ENCODE results near the gene KIAA1549. TPM values are rescaled to one million over a fixed set of nuclear protein-coding genes. Genes with fewer than 3 reads are reported as not detected.
A peak's percentile ranks its signal among the peaks of the same experiment; 100 is the strongest.
"Not testable (repeated sequence)": the region's sequence is repeated elsewhere in the genome, so short reads cannot be mapped to it uniquely, and the experiment has no call there.

The KIAA1549 gene
- total and polyA plus RNA-seq, 2 donors = 0.48 to 1.9 TPM

- 99% methylated on average over 18 of the region's 18 CpGs for WGBS
- H3K27me3 ChIP-seq (ENCODE audit: control insufficient read depth in 2 of 2, insufficient read depth in 1 of 2, low read length in 1 of 2) = peaks cover 0 to 2% of the 10 kb centered on the region in 2 donors
- H3K36me3 ChIP-seq (ENCODE audit: control insufficient read depth in 2 of 2, insufficient read depth in 2 of 2, low read length in 1 of 2) = no peaks in the 10 kb centered on the region
- DNase-seq (ENCODE audit: low read depth in 6 of 9, low spot score in 9 of 9) = no peak
- H3K4me3 ChIP-seq (ENCODE audit: low read length in 2 of 2) = no peak overlapping the region
- peaks cover 0 to 4% of the 10 kb centered on the region in 2 donors for H3K4me1 ChIP-seq (ENCODE audit: control insufficient read depth in 2 of 2, insufficient read depth in 2 of 2, low read length in 2 of 2)
- H3K9me3 ChIP-seq (ENCODE audit: control insufficient read depth in 2 of 2, insufficient read depth in 1 of 2, low read length in 1 of 2) = no peaks in the 10 kb centered on the region
- H3K27ac ChIP-seq (ENCODE audit: low read depth in 1 of 2, low read length in 1 of 2) = no peak overlapping the region
These were observed 178.5 kb downstream of the KIAA1549 start for GRCh38 chr7:138802706-138803105.

- H3K4me1 ChIP-seq (ENCODE audit: control insufficient read depth in 2 of 2, insufficient read depth in 2 of 2, low read length in 2 of 2) = peaks cover 0 to 4% of the 10 kb centered on the region in 2 donors
- H3K36me3 ChIP-seq (ENCODE audit: control insufficient read depth in 2 of 2, insufficient read depth in 2 of 2, low read length in 1 of 2) = no peaks in the 10 kb centered on the region
- H3K4me3 ChIP-seq (ENCODE audit: low read length in 2 of 2) = no peak overlapping the region
- H3K27ac ChIP-seq (ENCODE audit: low read depth in 1 of 2, low read length in 1 of 2) = no peak overlapping the region
- 97% methylated on average over 3 of the region's 3 CpGs for WGBS
- H3K9me3 ChIP-seq (ENCODE audit: control insufficient read depth in 2 of 2, insufficient read depth in 1 of 2, low read length in 1 of 2) = no peaks in the 10 kb centered on the region
- H3K27me3 ChIP-seq (ENCODE audit: control insufficient read depth in 2 of 2, insufficient read depth in 1 of 2, low read length in 1 of 2) = peaks cover 0 to 2% of the 10 kb centered on the region in 2 donors
- no peak for DNase-seq (ENCODE audit: low read depth in 6 of 9, low spot score in 9 of 9)
These were observed 179.9 kb downstream of the KIAA1549 start for GRCh38 chr7:138801256-138801655.

GRCh38 chr7:138799336-138800000 is 181.7 kb downstream of the KIAA1549 start:
- Histone ChIP-seq H3K4me1 (ENCODE audit: control insufficient read depth in 2 of 2, insufficient read depth in 2 of 2, low read length in 2 of 2) (peaks cover 0 to 4% of the 10 kb centered on the region in 2 donors), H3K36me3 (ENCODE audit: control insufficient read depth in 2 of 2, insufficient read depth in 2 of 2, low read length in 1 of 2) (no peaks in the 10 kb centered on the region), H3K4me3 (ENCODE audit: low read length in 2 of 2) (no peak overlapping the region), H3K27me3 (ENCODE audit: control insufficient read depth in 2 of 2, insufficient read depth in 1 of 2, low read length in 1 of 2) (peaks cover 0 to 2% of the 10 kb centered on the region in 2 donors), H3K9me3 (ENCODE audit: control insufficient read depth in 2 of 2, insufficient read depth in 1 of 2, low read length in 1 of 2) (no peaks in the 10 kb centered on the region), H3K27ac (ENCODE audit: low read depth in 1 of 2, low read length in 1 of 2) (no peak overlapping the region)
- no peak for DNase-seq (ENCODE audit: low read depth in 6 of 9, low spot score in 9 of 9)
- 95% methylated on average over 7 of the region's 7 CpGs for WGBS

- 96% methylated on average over 5 of the region's 5 CpGs for WGBS
These were observed 182.4 kb downstream of the KIAA1549 start for GRCh38 chr7:138798836-138799235.

GRCh38 chr7:138797715-138798320 is 183.4 kb downstream of the KIAA1549 start, which contains the start of the genes ATP6V0A4 and TMEM213:
ATP6V0A4 (minus strand) TSS chr7:138798196; CDS start chr7:138771247, 26,949 bp downstream.
TMEM213 (plus strand) TSS chr7:138797994; CDS start chr7:138798105, 111 bp downstream.
- WGBS = 57% methylated on average over 14 of the region's 14 CpGs
- H3K4me3 ChIP-seq (ENCODE audit: low read length in 2 of 2) = no peak within 1 kb of the TSS
- H3K4me1 ChIP-seq (ENCODE audit: control insufficient read depth in 2 of 2, insufficient read depth in 2 of 2, low read length in 2 of 2) = peaks cover 0 to 4% of the 10 kb centered on the region in 2 donors
- H3K9me3 ChIP-seq (ENCODE audit: control insufficient read depth in 2 of 2, insufficient read depth in 1 of 2, low read length in 1 of 2) = no peaks in the 10 kb centered on the region
- H3K36me3 ChIP-seq (ENCODE audit: control insufficient read depth in 2 of 2, insufficient read depth in 2 of 2, low read length in 1 of 2) = no peaks in the 10 kb centered on the region
- peaks cover 0 to 2% of the 10 kb centered on the region in 2 donors for H3K27me3 ChIP-seq (ENCODE audit: control insufficient read depth in 2 of 2, insufficient read depth in 1 of 2, low read length in 1 of 2)
- peak in 3 of 9 donors; percentile 5 to 28 (median 8) for DNase-seq (ENCODE audit: low read depth in 6 of 9, low spot score in 9 of 9)
- H3K27ac ChIP-seq (ENCODE audit: low read depth in 1 of 2, low read length in 1 of 2) = no peak within 1 kb of the TSS

More at GRCh38 chr7:138798836-138799235, 182.4 kb downstream of the KIAA1549 start:
- Histone ChIP-seq H3K4me1 (ENCODE audit: control insufficient read depth in 2 of 2, insufficient read depth in 2 of 2, low read length in 2 of 2) (peaks cover 0 to 4% of the 10 kb centered on the region in 2 donors), H3K27me3 (ENCODE audit: control insufficient read depth in 2 of 2, insufficient read depth in 1 of 2, low read length in 1 of 2) (peaks cover 0 to 2% of the 10 kb centered on the region in 2 donors), H3K36me3 (ENCODE audit: control insufficient read depth in 2 of 2, insufficient read depth in 2 of 2, low read length in 1 of 2) (no peaks in the 10 kb centered on the region), H3K27ac (ENCODE audit: low read depth in 1 of 2, low read length in 1 of 2) (no peak overlapping the region), H3K9me3 (ENCODE audit: control insufficient read depth in 2 of 2, insufficient read depth in 1 of 2, low read length in 1 of 2) (no peaks in the 10 kb centered on the region), H3K4me3 (ENCODE audit: low read length in 2 of 2) (no peak overlapping the region)
- DNase-seq (ENCODE audit: low read depth in 6 of 9, low spot score in 9 of 9) = no peak

- not testable (repeated sequence) for DNase-seq (ENCODE audit: low read depth in 6 of 9, low spot score in 9 of 9); H3K27me3 ChIP-seq (ENCODE audit: control insufficient read depth in 2 of 2, insufficient read depth in 1 of 2, low read length in 1 of 2); H3K9me3 ChIP-seq (ENCODE audit: control insufficient read depth in 2 of 2, insufficient read depth in 1 of 2, low read length in 1 of 2); H3K27ac ChIP-seq (ENCODE audit: low read depth in 1 of 2, low read length in 1 of 2); H3K36me3 ChIP-seq (ENCODE audit: control insufficient read depth in 2 of 2, insufficient read depth in 2 of 2, low read length in 1 of 2); H3K4me1 ChIP-seq (ENCODE audit: control insufficient read depth in 2 of 2, insufficient read depth in 2 of 2, low read length in 2 of 2); H3K4me3 ChIP-seq (ENCODE audit: low read length in 2 of 2)
- whole genome bisulfite sequencing = 85% methylated on average over 4 of the region's 4 CpGs
These were observed 184.1 kb downstream of the KIAA1549 start for GRCh38 chr7:138797046-138797445.

GRCh38 chr7:138796038-138796615 is 185.1 kb downstream of the KIAA1549 start:
- Histone ChIP-seq H3K4me3 (ENCODE audit: low read length in 2 of 2) (no peak overlapping the region), H3K27ac (ENCODE audit: low read depth in 1 of 2, low read length in 1 of 2) (no peak overlapping the region), H3K27me3 (ENCODE audit: control insufficient read depth in 2 of 2, insufficient read depth in 1 of 2, low read length in 1 of 2) (peaks cover 0 to 2% of the 10 kb centered on the region in 2 donors), H3K36me3 (ENCODE audit: control insufficient read depth in 2 of 2, insufficient read depth in 2 of 2, low read length in 1 of 2) (no peaks in the 10 kb centered on the region), H3K9me3 (ENCODE audit: control insufficient read depth in 2 of 2, insufficient read depth in 1 of 2, low read length in 1 of 2) (no peaks in the 10 kb centered on the region), H3K4me1 (ENCODE audit: control insufficient read depth in 2 of 2, insufficient read depth in 2 of 2, low read length in 2 of 2) (peaks cover 0 to 4% of the 10 kb centered on the region in 2 donors)
- no peak for DNase-seq (ENCODE audit: low read depth in 6 of 9, low spot score in 9 of 9)
- 89% methylated on average over 9 of the region's 9 CpGs for WGBS

GRCh38 chr7:138785587-138786437 is 195.4 kb downstream of the KIAA1549 start:
- H3K4me1 ChIP-seq (ENCODE audit: control insufficient read depth in 2 of 2, insufficient read depth in 2 of 2, low read length in 2 of 2) = no peaks in the 10 kb centered on the region
- no peak overlapping the region for H3K27ac ChIP-seq (ENCODE audit: low read depth in 1 of 2, low read length in 1 of 2)
- H3K9me3 ChIP-seq (ENCODE audit: control insufficient read depth in 2 of 2, insufficient read depth in 1 of 2, low read length in 1 of 2) = no peaks in the 10 kb centered on the region
- WGBS = 87% methylated on average over 10 of the region's 10 CpGs
- no peak for DNase-seq (ENCODE audit: low read depth in 6 of 9, low spot score in 9 of 9)
- H3K27me3 ChIP-seq (ENCODE audit: control insufficient read depth in 2 of 2, insufficient read depth in 1 of 2, low read length in 1 of 2) = no peaks in the 10 kb centered on the region
- H3K36me3 ChIP-seq (ENCODE audit: control insufficient read depth in 2 of 2, insufficient read depth in 2 of 2, low read length in 1 of 2) = no peaks in the 10 kb centered on the region
- H3K4me3 ChIP-seq (ENCODE audit: low read length in 2 of 2) = no peak overlapping the region

Measured in thymus (tissue), 11 donors.